HG03064 (cell line): ENCODE measurements around the gene INTS4.
"Not testable (repeated sequence)": the region's sequence is repeated elsewhere in the genome, so short reads cannot be mapped to it uniquely, and the experiment has no call there.

ENCODE experiments used
- ATAC-seq: cut with Tn5 transposase; IDR thresholded peaks from one replicate; pipeline ENCODE4 v1.9.1; 2021; ENCODE audit warnings: low read depth; ENCODE audit not compliant: unreplicated experiment

The INTS4 gene

GRCh38 chr11:77884829-77885190 is 109.7 kb downstream of the INTS4 start:
- ATAC-seq = no peak

GRCh38 chr11:77884186-77884828 is 110.2 kb downstream of the INTS4 start:
- no peak for ATAC-seq

GRCh38 chr11:77883775-77884174 is 110.7 kb downstream of the INTS4 start:
- ATAC-seq = no peak

- no peak for ATAC-seq
Measured at GRCh38 chr11:77882396-77882795, 112.1 kb downstream of the INTS4 start.

- ATAC-seq = no peak
Measured at GRCh38 chr11:77879218-77879617, 115.2 kb downstream of the INTS4 start.

- ATAC-seq = not testable (repeated sequence)
Measured at GRCh38 chr11:77878247-77878646, 116.2 kb downstream of the INTS4 start.

GRCh38 chr11:77876045-77876444 is 118.4 kb downstream of the INTS4 start:
- ATAC-seq = no peak

GRCh38 chr11:77874206-77874605 is 120.3 kb downstream of the INTS4 start:
- no peak for ATAC-seq

- no peak for ATAC-seq
Measured at GRCh38 chr11:77873345-77873744, 121.1 kb downstream of the INTS4 start.

- no peak for ATAC-seq
Measured at GRCh38 chr11:77871855-77872254, 122.6 kb downstream of the INTS4 start.

- no peak for ATAC-seq
Measured at GRCh38 chr11:77868744-77869143, 125.7 kb downstream of the INTS4 start.

GRCh38 chr11:77866336-77866735 is 128.1 kb downstream of the INTS4 start:
- no peak for ATAC-seq

GRCh38 chr11:77865805-77866204 is 128.7 kb downstream of the INTS4 start:
- no peak for ATAC-seq

- ATAC-seq = not testable (repeated sequence)
Measured at GRCh38 chr11:77861444-77861843, 133.0 kb downstream of the INTS4 start.

GRCh38 chr11:77857906-77858457 is 136.5 kb downstream of the INTS4 start:
- not testable (repeated sequence) for ATAC-seq

GRCh38 chr11:77854838-77855237 is 139.6 kb downstream of the INTS4 start:
- ATAC-seq = no peak

GRCh38 chr11:77851503-77851902 is 143.0 kb downstream of the INTS4 start:
- ATAC-seq = no peak

GRCh38 chr11:77843700-77844099 is 150.8 kb downstream of the INTS4 start:
- ATAC-seq = not testable (repeated sequence)

GRCh38 chr11:77842441-77843121 is 151.9 kb downstream of the INTS4 start:
- ATAC-seq = no peak

GRCh38 chr11:77833302-77833701 is 161.2 kb downstream of the INTS4 start:
- ATAC-seq = no peak

- ATAC-seq = no peak
Measured at GRCh38 chr11:77828926-77829325, 165.5 kb downstream of the INTS4 start.
